Keratinocyte (primary cell): ENCODE measurements around the gene ACP2. TPM values are rescaled to one million over a fixed set of nuclear protein-coding genes. Genes with fewer than 3 reads are reported as not detected.
"Not testable (repeated sequence)": the region's sequence is repeated elsewhere in the genome, so short reads cannot be mapped to it uniquely, and the experiment has no call there.

Experiments
- DNase-seq: peaks from one replicate; pipeline ENCODE4 v3.0.0-alpha.2; 2011; ENCODE audit warnings: low read depth, missing footprints, low spot score
- FAIRE-seq: peaks from 2 replicates; lab custom pipeline; 2011; peaks lifted over from hg19 to GRCh38; lab: Jason Lieb, UNC
- H2AFZ ChIP-seq: 2 replicates; pipeline ENCODE4 v1.6.0; 2012; ENCODE audit warnings: low read length, control low read depth, inconsistent platforms; ENCODE audit not compliant: control insufficient read depth
- H3K27ac ChIP-seq: 2 replicates; pipeline ENCODE4 v1.5.1; 2011; ENCODE audit warnings: low read length; ENCODE audit not compliant: control insufficient read depth, insufficient read depth
- H3K27me3 ChIP-seq: 3 replicates; pipeline ENCODE4 v1.6.0; 2011; ENCODE audit warnings: low read length; ENCODE audit not compliant: control insufficient read depth, insufficient read depth; ENCODE audit errors: extremely low read depth
- H3K36me3 ChIP-seq, 2 experiments: 2 replicates in 1 of 2; 3 replicates in 1 of 2; pipeline ENCODE4 v1.5.1; 2011; ENCODE audit warnings: low read length in 2 of 2, mild to moderate bottlenecking in 1 of 2; ENCODE audit not compliant: control insufficient read depth in 2 of 2, insufficient read depth in 2 of 2; ENCODE audit errors: extremely low read depth in 1 of 2
- H3K4me1 ChIP-seq: 3 replicates; pipeline ENCODE4 v1.5.1; 2011; ENCODE audit warnings: low read length; ENCODE audit not compliant: control insufficient read depth, insufficient read depth; ENCODE audit errors: extremely low read depth
- H3K4me2 ChIP-seq: 3 replicates; pipeline ENCODE4 v1.6.0; 2011; ENCODE audit warnings: low read depth, low read length; ENCODE audit not compliant: control insufficient read depth, insufficient read depth; ENCODE audit errors: extremely low read depth
- H3K4me3 ChIP-seq, 3 experiments: fragments of 200-600 bp in 1 of 3; sonication (generic) in 1 of 3; 2 replicates in 2 of 3; 3 replicates in 1 of 3; pipeline ENCODE4 v1.5.1; 2011 to 2016; ENCODE audit warnings: low read length in 3 of 3, mild to moderate bottlenecking in 3 of 3, control low read depth in 2 of 3, inconsistent platforms in 1 of 3, low read depth in 1 of 3, mixed read lengths in 1 of 3, mixed run types in 1 of 3, moderate library complexity in 1 of 3; ENCODE audit not compliant: control insufficient read depth in 2 of 3, insufficient read depth in 2 of 3; ENCODE audit errors: extremely low read depth in 1 of 3
- H3K79me2 ChIP-seq: 2 replicates; pipeline ENCODE4 v1.6.0; 2012; ENCODE audit warnings: low read length; ENCODE audit not compliant: control insufficient read depth, insufficient read depth
- H3K9ac ChIP-seq: 3 replicates; pipeline ENCODE4 v1.6.0; 2011; ENCODE audit warnings: low read length; ENCODE audit not compliant: control insufficient read depth, insufficient read depth; ENCODE audit errors: extremely low read depth
- H3K9me1 ChIP-seq: 3 replicates; pipeline ENCODE4 v1.6.0; 2011; ENCODE audit warnings: low read length; ENCODE audit not compliant: control insufficient read depth, insufficient read depth; ENCODE audit errors: extremely low read depth
- H3K9me3 ChIP-seq: 2 replicates; pipeline ENCODE4 v1.5.1; 2012; ENCODE audit warnings: low read depth, low read length; ENCODE audit not compliant: control insufficient read depth
- H4K20me1 ChIP-seq: 3 replicates; pipeline ENCODE4 v1.6.0; 2011; ENCODE audit warnings: low read length; ENCODE audit not compliant: control insufficient read depth, insufficient read depth; ENCODE audit errors: extremely low read depth
- CTCF ChIP-seq, 3 experiments: IDR thresholded peaks in 1 of 3; conservative IDR thresholded peaks in 1 of 3; optimal IDR thresholded peaks in 1 of 3; 2 replicates in 2 of 3; 3 replicates in 1 of 3; pipeline versions ENCODE3 to v1.5.1; 2011; ENCODE audit warnings: low read length in 3 of 3, mild to moderate bottlenecking in 3 of 3, moderate library complexity in 2 of 3, control low read depth in 1 of 3, inconsistent platforms in 1 of 3; ENCODE audit not compliant: insufficient read depth in 2 of 3; ENCODE audit errors: extremely low read depth in 1 of 3
- EZH2 ChIP-seq: IDR thresholded peaks from one replicate; pipeline ENCODE4 v1.6.1; 2012; ENCODE audit warnings: inconsistent platforms, mild to moderate bottlenecking, low read length, moderate library complexity
- dilution Hi-C: fragments of 300-500 bp; cut with MboI; formaldehyde crosslinking; loops from one replicate; pipeline ENCODE4 v1.7.0; 2020; ENCODE audit warnings: low sequenced_read_pairs; ENCODE audit not compliant: extremely low pct_ligation_motif_present
- polyA plus RNA-seq, 5 experiments: library from polyadenylated mRNA; depleted of rRNA in 3 of 5; stranded (reverse) in 3 of 5; stranded (forward) in 1 of 5; unstranded in 1 of 5; fragments of >200 nt; gene quantifications; 1 replicate in 1 of 5; 2 replicates in 3 of 5; 3 replicates in 1 of 5; pipeline versions ENCODE4 v1.2.1 to v1.2.3, GENCODE V29; 2011 to 2012; ENCODE audit warnings: missing spikeins in 2 of 5, low read depth in 1 of 5, low replicate concordance in 1 of 5

ACP2 gene
- polyA plus RNA-seq, 1 donor (not counting 4 experiments of a cell fraction or from before 2014, with no cell fraction given) = 11.5 TPM

- DNase-seq (no peak), FAIRE-seq (no peak)
- Histone ChIP-seq H3K4me1 (peaks cover 25% of the 10 kb centered on the region), H3K9me1 (no peaks in the 10 kb centered on the region), H3K9ac (no peak overlapping the region), H3K36me3 (no peaks in the 10 kb centered on the region), H3K9me3 (no peaks in the 10 kb centered on the region), H2AFZ (no peak overlapping the region), H4K20me1 (no peaks in the 10 kb centered on the region), H3K4me3 (no peak overlapping the region), H3K79me2 (no peaks in the 10 kb centered on the region), H3K4me2 (no peak overlapping the region), H3K27ac (no peak overlapping the region), H3K27me3 (no peaks in the 10 kb centered on the region)
- TF ChIP-seq EZH2 (no peak), CTCF (optimal IDR thresholded peaks at IDR 0.05 in 1 of 3, IDR thresholded peaks at IDR 0.05 in 1 of 3, conservative IDR thresholded peaks at IDR 0.05 in 1 of 3; ENCODE audit: extremely low read depth in 1 of 3, insufficient read depth in 2 of 3, low read length in 3 of 3) (no peak)
- dilution Hi-C loops = no loop called here
Measured at GRCh38 chr11:47192111-47192510, 56.5 kb downstream of the ACP2 start.

GRCh38 chr11:47191137-47191536, 57.5 kb downstream of the ACP2 start:
- H3K36me3 ChIP-seq, FAIRE-seq, H3K4me3 ChIP-seq, H2AFZ ChIP-seq, DNase-seq, H4K20me1 ChIP-seq, H3K4me2 ChIP-seq, dilution Hi-C loops, H3K9me1 ChIP-seq, H3K27ac ChIP-seq, H3K27me3 ChIP-seq, H3K9ac ChIP-seq, H3K9me3 ChIP-seq, H3K79me2 ChIP-seq: not testable (repeated sequence)
- H3K4me1 ChIP-seq = peaks cover 32% of the 10 kb centered on the region

Other genes starting within 250 kb of the ACP2 start
- 51.0 to 79.9 TPM (median 55.2 TPM) in 3 replicates for gene ARFGAP2, start 71.9 kb downstream of the ACP2 start, polyA plus RNA-seq
- gene PACSIN3, start 62.4 kb downstream of the ACP2 start, polyA plus RNA-seq = 28.1 to 32.9 TPM (median 32.6 TPM) in 3 replicates
- gene DDB2, start 33.8 kb downstream of the ACP2 start, polyA plus RNA-seq = 34.9 to 50.5 TPM (median 45.0 TPM) in 3 replicates
- gene NR1H3, start 9.2 kb upstream of the ACP2 start, polyA plus RNA-seq = 7.6 to 10.3 TPM (median 9.1 TPM) in 3 replicates
- gene MADD, start 21.3 kb upstream of the ACP2 start, polyA plus RNA-seq = 9.3 to 14.4 TPM (median 11.9 TPM) in 3 replicates
- gene MYBPC3, start 103.9 kb upstream of the ACP2 start, polyA plus RNA-seq = not detected in 3 replicates
- gene SPI1, start 129.7 kb upstream of the ACP2 start, polyA plus RNA-seq = not detected in 3 replicates
- 35.3 to 62.3 TPM (median 59.9 TPM) in 3 replicates for gene SLC39A13, start 159.8 kb upstream of the ACP2 start, polyA plus RNA-seq
- gene PSMC3, start 177.6 kb upstream of the ACP2 start, polyA plus RNA-seq = 96.1 to 172 TPM (median 156 TPM) in 3 replicates
- 0.07 to 0.44 TPM (median 0.28 TPM) in 3 replicates for gene RAPSN, start 200.3 kb upstream of the ACP2 start, polyA plus RNA-seq